Measurements from ENCODE around the gene SCTR. TPM values are rescaled to one million over a fixed set of nuclear protein-coding genes. Genes with fewer than 3 reads are reported as not detected.

SCTR gene
- total RNA-seq, 1 donor from 2014 or later, result not detected

- no peak for DNase-seq (ENCODE audit: extremely low spot score, unreplicated experiment)
- Mint-ChIP-seq H3K27ac (ENCODE audit: unreplicated experiment) (no peak overlapping the region), H3K9me3 (ENCODE audit: unreplicated experiment) (peaks cover 3% of the 10 kb centered on the region), H3K4me1 (ENCODE audit: unreplicated experiment) (peaks cover 4% of the 10 kb centered on the region), H3K4me3 (ENCODE audit: unreplicated experiment) (no peak overlapping the region), H3K36me3 (ENCODE audit: unreplicated experiment) (no peaks in the 10 kb centered on the region), H3K27me3 (ENCODE audit: unreplicated experiment) (peaks cover 75% of the 10 kb centered on the region)
- TF ChIP-seq CTCF (IDR thresholded peaks at IDR 0.05), result no peak
Measured at GRCh38 chr2:119426396-119426675, 97.9 kb downstream of the SCTR start.

GRCh38 chr2:119425620-119426395 is 98.5 kb downstream of the SCTR start:
- Mint-ChIP-seq H3K4me3 (ENCODE audit: unreplicated experiment) (no peak overlapping the region), H3K27ac (ENCODE audit: unreplicated experiment) (no peak overlapping the region), H3K9me3 (ENCODE audit: unreplicated experiment) (peaks cover 3% of the 10 kb centered on the region), H3K27me3 (ENCODE audit: unreplicated experiment) (peaks cover 80% of the 10 kb centered on the region), H3K4me1 (ENCODE audit: unreplicated experiment) (peaks cover 1% of the 10 kb centered on the region), H3K36me3 (ENCODE audit: unreplicated experiment) (no peaks in the 10 kb centered on the region)
- no peak for TF ChIP-seq CTCF (IDR thresholded peaks at IDR 0.05)
- no peak for DNase-seq (ENCODE audit: extremely low spot score, unreplicated experiment)

GRCh38 chr2:119425119-119425405 is 99.2 kb downstream of the SCTR start:
- Mint-ChIP-seq H3K27me3 (ENCODE audit: unreplicated experiment) (peaks cover 84% of the 10 kb centered on the region), H3K36me3 (ENCODE audit: unreplicated experiment) (no peaks in the 10 kb centered on the region), H3K4me3 (ENCODE audit: unreplicated experiment) (no peak overlapping the region), H3K4me1 (ENCODE audit: unreplicated experiment) (no peaks in the 10 kb centered on the region), H3K27ac (ENCODE audit: unreplicated experiment) (no peak overlapping the region), H3K9me3 (ENCODE audit: unreplicated experiment) (peaks cover 3% of the 10 kb centered on the region)
- no peak for TF ChIP-seq CTCF (IDR thresholded peaks at IDR 0.05)
- DNase-seq (ENCODE audit: extremely low spot score, unreplicated experiment), result no peak

- DNase-seq (ENCODE audit: extremely low spot score, unreplicated experiment), result no peak
- Mint-ChIP-seq H3K4me1 (ENCODE audit: unreplicated experiment) (no peaks in the 10 kb centered on the region), H3K36me3 (ENCODE audit: unreplicated experiment) (no peaks in the 10 kb centered on the region), H3K27me3 (ENCODE audit: unreplicated experiment) (peaks cover 88% of the 10 kb centered on the region), H3K4me3 (ENCODE audit: unreplicated experiment) (no peak overlapping the region), H3K9me3 (ENCODE audit: unreplicated experiment) (peaks cover 3% of the 10 kb centered on the region), H3K27ac (ENCODE audit: unreplicated experiment) (no peak overlapping the region)
- TF ChIP-seq CTCF (IDR thresholded peaks at IDR 0.05), result no peak
Measured at GRCh38 chr2:119424284-119425118, 99.8 kb downstream of the SCTR start.

GRCh38 chr2:119423811-119424210 is 100.5 kb downstream of the SCTR start:
- H3K27ac Mint-ChIP-seq (ENCODE audit: unreplicated experiment), result no peak overlapping the region

More at GRCh38 chr2:119423811-119424210, 100.5 kb downstream of the SCTR start:
- H3K4me3 Mint-ChIP-seq (ENCODE audit: unreplicated experiment), result no peak overlapping the region
- H3K4me1 Mint-ChIP-seq (ENCODE audit: unreplicated experiment), result no peaks in the 10 kb centered on the region
- no peak for TF ChIP-seq CTCF (IDR thresholded peaks at IDR 0.05)
- peaks cover 82% of the 10 kb centered on the region for H3K27me3 Mint-ChIP-seq (ENCODE audit: unreplicated experiment)
- peaks cover 3% of the 10 kb centered on the region for H3K9me3 Mint-ChIP-seq (ENCODE audit: unreplicated experiment)
- no peaks in the 10 kb centered on the region for H3K36me3 Mint-ChIP-seq (ENCODE audit: unreplicated experiment)
- no peak for DNase-seq (ENCODE audit: extremely low spot score, unreplicated experiment)

Data from osteocyte (in vitro differentiated cells).